ENCODE data around the gene RNF223.

RNF223 gene

GRCh38 chr1:1024149-1024770 lies 49.8 kb downstream of the RNF223 start:
- no peak for DNase-seq

- no peak for DNase-seq
These were observed 50.4 kb downstream of the RNF223 start for GRCh38 chr1:1023700-1024099.

DNA sequence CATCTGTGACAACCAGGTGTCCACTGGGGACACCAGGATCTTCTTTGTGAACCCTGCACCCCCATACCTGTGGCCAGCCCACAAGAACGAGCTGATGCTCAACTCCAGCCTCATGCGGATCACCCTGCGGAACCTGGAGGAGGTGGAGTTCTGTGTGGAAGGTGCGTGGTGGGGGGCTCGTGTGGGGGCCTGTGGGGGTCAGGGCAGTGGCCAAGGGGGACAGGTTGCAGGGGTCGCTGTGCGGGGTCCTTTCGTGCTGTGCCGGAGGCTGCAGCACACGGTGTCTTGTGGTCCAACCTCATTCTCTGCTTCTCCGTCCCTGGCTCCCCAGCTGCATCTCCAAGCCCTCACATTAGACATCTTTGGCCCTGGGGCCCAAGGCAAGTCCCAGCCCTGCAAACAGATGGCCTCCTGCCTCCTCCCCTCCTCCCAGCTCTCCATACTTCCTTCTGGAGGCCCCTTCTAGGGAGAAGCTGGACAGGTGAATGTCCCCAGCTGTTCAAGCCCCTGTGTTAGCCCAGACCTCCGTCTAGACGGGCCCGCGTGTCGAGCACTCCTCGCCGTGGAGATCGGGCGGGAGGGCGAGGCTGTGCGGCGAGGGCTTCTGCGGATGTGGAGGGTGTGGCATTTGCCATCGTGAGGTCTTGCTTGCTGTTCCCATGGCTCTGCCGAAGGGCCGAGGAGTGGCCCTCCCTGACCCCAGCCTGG lies 51.6 kb downstream of the RNF223 start:
- DNase-seq, result no peak

DNA sequence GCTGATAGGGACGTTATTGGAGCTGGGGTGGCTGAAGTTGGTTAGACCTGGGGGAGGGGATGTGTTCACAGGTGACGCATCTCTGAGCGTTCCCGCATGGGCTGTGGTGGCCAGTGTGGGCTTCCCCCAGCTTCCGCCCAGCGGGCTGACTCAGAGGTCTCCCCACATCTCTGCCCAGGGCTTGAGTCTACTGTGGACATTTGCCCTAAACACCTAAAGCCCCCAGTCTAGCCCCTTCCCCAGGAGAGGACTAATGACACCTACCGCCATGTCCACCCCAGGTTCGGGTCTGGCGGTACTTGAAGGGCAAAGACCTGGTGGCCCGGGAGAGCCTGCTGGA lies 52.2 kb downstream of the RNF223 start:
- DNase-seq, result no peak

DNA sequence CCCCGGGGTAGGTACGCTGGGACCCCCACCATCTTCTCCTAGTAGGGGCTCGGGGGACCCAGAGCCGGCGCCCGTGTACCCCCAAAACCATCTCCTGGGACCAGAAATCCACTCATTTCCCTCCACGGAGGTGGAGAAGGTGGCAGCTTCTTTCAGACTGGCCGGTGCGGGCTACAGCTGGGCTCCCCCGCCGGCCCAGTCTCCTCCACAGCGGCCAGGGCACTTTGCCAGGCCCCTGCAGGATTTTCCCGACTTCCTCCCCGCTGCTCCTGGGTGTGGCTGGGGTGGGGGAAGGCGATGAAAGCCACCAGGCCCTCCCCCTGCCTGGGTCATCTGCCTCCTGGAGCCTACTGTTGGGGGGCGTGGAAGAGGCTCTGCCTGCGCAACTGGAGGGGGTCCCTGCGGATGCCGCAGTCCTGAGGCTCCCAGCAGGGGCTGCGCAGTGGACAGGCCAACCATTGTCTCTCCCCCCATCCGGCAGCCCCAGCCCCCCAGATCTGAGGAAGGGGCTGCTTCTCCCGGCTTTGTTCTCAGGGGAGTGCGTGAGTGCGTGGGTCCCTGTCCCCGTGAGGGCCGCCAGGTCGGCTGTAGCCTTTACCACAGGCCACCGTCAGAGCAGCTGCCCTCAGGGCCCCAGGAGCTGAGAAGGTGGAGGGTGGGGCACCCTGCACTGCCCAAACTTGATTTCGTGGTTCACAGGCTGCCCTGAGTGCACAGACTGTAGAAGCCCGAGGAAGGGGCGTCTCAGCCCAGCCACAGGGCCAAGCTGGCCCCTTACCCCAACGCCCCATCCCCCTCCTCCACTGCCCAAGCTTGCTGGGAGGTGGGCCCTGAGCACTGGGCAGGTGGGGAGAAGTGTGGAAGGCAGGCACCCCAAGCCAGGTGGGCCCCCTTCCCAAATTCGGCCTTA lies 52.8 kb downstream of the RNF223 start:
- DNase-seq, result peak; percentile 39

Measured in NCI-H1105 (cell line).